ENCODE data around the gene FYB1.
"Not testable (repeated sequence)": the region's sequence is repeated elsewhere in the genome, so short reads cannot be mapped to it uniquely, and the experiment has no call there.

FYB1 gene

DNA sequence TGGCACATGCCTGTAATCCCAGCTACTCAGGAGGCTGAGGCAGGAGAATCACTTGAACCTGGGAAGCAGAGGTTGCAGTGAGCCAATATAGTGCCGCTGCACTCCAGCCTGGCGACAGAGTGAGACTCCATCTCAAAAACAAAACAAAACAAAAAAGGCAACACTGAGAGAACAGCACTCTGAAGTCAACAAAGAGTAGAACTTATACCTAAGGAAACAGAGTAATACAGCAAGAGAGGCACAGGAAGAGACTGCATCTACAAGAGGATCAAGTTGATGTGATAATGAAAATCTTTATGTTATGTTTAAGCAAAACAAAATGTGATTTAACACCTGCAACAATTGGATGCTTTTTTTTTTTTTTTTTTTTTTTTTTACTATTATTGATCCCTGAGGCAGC, 33.1 kb downstream of the FYB1 start:
- no peak for DNase-seq

DNA sequence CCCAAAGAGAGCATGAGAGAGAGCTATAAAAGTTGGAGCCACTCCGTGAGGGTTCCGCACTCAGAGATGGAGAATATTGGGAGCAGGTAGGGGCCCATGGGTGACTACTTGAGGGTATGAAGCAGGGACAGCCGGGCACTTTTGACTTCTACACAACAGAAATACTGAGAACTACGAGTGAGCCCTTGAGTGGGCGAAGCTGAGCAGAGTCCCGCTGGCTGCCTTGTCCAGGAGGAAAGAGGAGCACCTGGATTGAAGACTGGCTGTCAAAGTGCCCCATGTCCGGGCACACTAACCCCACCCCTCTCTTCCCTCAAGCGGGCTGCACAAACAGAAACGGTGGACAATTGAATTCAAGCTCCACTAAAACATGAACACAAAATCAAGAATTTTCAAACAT, 33.6 kb downstream of the FYB1 start:
- no peak for DNase-seq

DNA sequence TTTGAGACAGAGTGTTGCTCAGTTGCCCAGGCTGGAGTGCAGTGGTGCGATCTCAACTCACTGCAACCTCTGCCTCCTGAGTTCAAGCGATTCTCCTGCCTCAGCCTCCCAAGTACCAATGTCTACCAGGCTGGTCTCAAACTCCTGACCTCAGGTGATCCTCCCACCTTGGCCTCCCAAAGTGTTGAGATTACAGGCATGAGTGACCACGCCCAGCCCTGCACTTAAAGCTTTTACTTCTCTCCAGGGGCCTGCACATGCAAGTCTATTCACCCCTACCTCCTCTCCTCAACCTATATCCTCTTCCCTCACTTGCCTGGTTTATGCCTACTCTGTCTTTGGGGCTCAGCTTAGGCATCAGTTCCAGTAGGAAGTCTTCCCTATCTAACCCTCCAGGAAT, 39.8 kb downstream of the FYB1 start:
- DNase-seq = not testable (repeated sequence)

GRCh38 chr5:39178861-39179260, 40.5 kb downstream of the FYB1 start:
- no peak for DNase-seq

DNA sequence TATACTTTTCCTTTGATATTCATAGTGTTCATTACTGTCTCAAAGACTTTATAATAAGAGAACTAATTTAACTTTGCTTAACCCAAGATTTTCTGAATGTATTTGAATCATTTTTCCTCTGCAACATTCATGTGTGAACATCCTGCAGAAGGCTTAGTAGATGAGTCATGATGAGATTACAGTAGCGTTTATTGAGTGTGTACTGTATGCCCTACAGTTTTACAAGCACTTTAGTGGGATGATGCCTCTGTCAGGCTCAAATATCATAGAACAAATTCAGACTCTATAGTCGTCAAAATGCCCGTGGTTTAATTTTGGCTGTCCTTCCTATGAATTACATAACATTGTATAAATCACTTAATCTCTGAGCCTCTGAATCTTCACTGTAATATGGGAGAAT, 41.2 kb downstream of the FYB1 start:
- no peak for DNase-seq

- DNase-seq = no peak
These were observed 41.8 kb downstream of the FYB1 start for GRCh38 chr5:39177631-39177964.

GRCh38 chr5:39176759-39177630, 42.4 kb downstream of the FYB1 start:
- no peak for DNase-seq

- DNase-seq = no peak
These were observed 43.9 kb downstream of the FYB1 start for GRCh38 chr5:39175273-39175955.

GRCh38 chr5:39173069-39173468, 46.3 kb downstream of the FYB1 start:
- no peak for DNase-seq

DNA sequence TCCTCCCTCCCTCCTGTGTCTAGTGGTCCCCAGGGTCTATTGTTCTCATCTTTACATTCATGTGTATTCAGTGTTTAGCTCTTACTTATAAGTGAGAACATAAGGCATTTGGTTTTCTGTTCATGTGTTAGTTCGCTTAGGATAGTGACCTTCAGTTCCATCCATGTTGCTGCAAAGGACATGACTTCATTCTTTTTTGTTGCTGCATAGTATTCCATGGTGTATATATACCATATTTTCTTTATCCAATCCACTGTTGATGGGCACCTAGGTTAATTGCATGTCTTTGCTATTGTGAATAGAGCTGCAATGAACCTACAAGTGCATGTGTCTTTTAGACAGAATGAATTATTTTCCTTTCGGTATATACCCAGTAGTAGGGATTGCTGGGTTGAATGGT, 46.8 kb downstream of the FYB1 start:
- no peak for DNase-seq

DNA sequence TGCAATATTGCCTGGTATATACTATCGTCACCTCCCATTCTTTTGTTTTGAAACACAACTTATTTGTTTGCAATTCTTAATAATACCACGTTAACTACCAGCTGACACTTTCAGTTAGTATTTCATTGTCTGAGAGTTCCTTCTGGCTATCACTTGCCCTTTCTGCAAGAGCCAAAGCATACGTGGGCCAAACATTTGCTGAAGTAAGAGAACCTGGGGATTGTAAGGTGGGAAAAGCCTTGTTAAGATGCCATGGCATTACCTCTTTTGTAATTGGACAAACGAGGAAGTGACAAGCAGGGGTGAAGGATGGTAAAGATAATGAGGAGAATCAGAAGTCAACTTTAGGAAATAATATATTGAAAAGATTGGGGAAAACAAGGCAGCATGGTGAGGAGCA, 47.7 kb downstream of the FYB1 start:
- DNase-seq = no peak

- no peak for DNase-seq
These were observed 50.3 kb downstream of the FYB1 start for GRCh38 chr5:39169081-39169480.

- DNase-seq = no peak
These were observed 51.4 kb downstream of the FYB1 start for GRCh38 chr5:39167972-39168342.

- no peak for DNase-seq
These were observed 52.0 kb downstream of the FYB1 start for GRCh38 chr5:39167141-39167971.

GRCh38 chr5:39164529-39165402, 54.6 kb downstream of the FYB1 start:
- DNase-seq = no peak

DNA sequence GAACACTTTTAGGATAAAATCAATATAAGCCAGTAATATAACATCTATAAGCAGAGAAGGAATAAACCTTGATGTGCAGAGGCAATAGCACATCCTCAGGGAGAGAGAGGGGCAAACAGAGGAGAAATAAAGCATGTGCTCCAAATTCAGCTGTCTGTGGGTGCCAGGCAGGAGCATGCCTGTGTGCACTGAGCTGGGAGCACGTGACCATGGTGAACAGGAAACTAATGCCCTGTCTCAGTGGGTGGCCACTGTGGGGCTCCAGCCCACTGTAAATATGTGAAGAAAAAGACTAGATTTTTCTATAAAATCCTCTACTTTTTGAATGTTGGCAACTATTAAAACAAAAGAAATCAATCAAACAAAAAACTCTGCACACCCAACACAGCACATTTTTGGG, 55.3 kb downstream of the FYB1 start:
- no peak for DNase-seq

GRCh38 chr5:39161578-39161977, 57.8 kb downstream of the FYB1 start:
- no peak for DNase-seq

DNA sequence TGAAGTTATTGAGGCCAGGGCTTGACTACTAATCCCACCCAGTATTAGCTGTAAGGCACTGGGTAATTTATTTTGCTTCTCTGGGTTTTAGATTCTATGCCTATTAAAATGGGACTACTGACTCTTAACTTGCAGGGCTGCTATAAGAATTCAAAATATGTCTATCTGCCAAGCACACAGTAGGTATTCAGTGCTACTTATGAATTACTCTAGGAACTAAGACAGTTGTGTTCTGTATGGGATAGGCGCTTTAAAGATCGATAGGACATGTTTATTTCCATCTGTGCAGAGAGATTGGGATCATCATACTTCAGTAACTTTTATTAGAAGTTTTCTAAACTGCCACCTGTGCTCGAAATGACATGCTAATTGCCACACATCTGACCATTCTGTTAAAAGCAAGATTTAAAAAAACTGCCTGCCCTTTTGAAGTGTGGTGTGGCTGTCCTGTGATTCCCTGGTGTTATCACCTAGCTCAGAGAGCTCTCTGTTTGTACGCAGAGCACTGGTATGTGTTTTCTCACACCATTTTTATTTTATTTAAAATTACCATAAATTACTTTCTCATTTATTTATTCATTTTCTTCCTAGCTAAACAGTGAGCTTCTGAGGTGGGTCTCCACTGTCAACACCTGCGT, 58.7 kb downstream of the FYB1 start:
- DNase-seq = no peak

DNA sequence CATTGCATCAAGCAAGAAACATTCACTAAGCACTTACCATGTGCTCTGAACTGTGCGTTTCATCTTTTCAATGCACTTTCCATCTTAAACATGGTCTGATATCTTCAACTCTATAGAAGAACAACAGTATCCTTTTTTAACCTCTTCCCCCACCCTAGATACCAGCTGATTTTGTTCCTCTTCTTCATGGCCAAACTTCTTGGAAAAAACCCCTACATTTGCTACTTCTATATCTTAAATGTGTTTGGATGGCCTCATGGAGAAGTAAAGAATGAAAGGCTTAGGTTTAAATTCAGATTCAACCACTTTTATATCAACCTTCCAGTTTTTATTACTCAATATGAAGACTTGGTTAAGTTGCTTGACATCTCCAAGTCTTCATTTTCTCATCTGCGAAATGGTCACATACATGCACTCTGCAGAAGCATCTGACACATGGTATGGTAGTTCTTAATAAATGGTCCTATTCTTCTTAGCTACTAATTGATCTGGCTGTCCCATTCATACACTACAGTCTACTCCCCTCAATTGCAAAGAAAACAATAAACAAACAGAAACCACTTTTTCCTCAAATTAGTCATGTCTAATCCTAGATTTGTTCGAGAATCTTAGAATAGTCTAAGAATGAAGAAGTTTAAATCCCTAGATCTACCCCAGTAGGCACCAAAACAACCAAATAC, 59.4 kb downstream of the FYB1 start:
- DNase-seq = no peak

DNA sequence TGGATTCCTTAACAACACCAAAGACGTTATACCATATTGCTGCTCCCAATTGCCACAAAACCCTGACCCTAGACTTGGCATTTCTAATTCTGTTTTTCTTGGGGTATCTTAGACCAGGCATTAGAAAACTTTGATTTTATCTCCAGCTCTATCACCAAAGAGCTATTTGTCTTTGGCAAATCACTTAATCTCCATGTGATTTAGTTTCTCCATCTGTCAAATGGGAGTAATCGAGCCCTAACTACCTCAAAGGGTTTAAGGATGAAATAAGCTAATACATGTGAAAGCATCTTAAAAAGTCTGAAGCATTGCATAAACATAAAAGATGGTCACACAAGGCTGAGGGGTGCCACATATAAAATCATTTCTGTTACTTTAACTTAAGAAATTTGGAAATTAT, 60.6 kb downstream of the FYB1 start:
- no peak for DNase-seq

GRCh38 chr5:39158127-39158593, 61.2 kb downstream of the FYB1 start:
- no peak for DNase-seq

DNA sequence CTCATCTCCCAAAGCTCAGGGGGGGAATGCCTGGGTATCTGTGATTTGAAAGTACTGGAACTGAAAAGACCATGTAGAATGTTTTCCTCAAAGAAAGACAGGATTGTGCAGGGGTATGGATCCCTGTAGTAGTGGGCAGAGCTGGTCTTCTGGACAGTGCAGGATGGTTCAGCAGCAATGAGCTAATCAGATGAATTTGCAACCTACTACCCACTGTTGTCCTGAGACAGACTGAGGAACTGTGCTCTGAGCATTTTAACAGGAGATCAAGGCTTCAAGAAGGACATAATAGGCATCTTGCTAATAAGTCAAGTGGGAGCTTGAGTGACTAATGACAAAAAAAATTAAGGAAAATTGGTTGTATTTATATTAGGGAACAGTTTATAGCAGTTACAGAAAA, 61.7 kb downstream of the FYB1 start:
- no peak for DNase-seq

Data from NCI-H510A (cell line).